Transverse colon (tissue), 4 donors: Measurements from ENCODE around the gene XPO6. TPM values are rescaled to one million over a fixed set of nuclear protein-coding genes. Genes with fewer than 3 reads are reported as not detected.

ENCODE experiments used
- DNase-seq: peaks from one replicate; pipeline ENCODE4 v3.0.0-alpha.2; 2019
- H3K27ac ChIP-seq, 4 donors: fragments of 200-600 bp; sonication (generic); 2 replicates each; pipeline ENCODE4 v1.5.1; 2016 to 2018; ENCODE audit warnings: inconsistent platforms in 4 of 4
- H3K27me3 ChIP-seq: fragments of 200-600 bp; sonication (generic); 2 replicates; pipeline ENCODE4 v1.5.1; 2017; ENCODE audit warnings: inconsistent platforms
- H3K36me3 ChIP-seq, 4 donors: fragments of 200-600 bp; sonication (generic); 2 replicates each; pipeline ENCODE4 v1.5.1; 2017 to 2019; ENCODE audit warnings: inconsistent platforms in 4 of 4
- H3K4me1 ChIP-seq, 4 donors: fragments of 200-600 bp; sonication (generic); 2 replicates each; pipeline ENCODE4 v1.5.1; 2017 to 2020; ENCODE audit warnings: inconsistent platforms in 4 of 4
- H3K4me3 ChIP-seq, 4 donors: fragments of 200-600 bp; sonication (generic); 1 replicate in 1 of 4; 2 replicates in 3 of 4; pipeline versions ENCODE4 v1.5.1 to v1.6.1; 2017 to 2019; ENCODE audit warnings: inconsistent platforms in 4 of 4
- H3K9me3 ChIP-seq, 2 donors: fragments of 200-600 bp; sonication (generic); 2 replicates each; pipeline ENCODE4 v1.5.1; 2017 to 2019; ENCODE audit warnings: inconsistent platforms in 2 of 2
- EP300 ChIP-seq: sonication (generic); formaldehyde crosslinking; IDR thresholded peaks from one replicate; pipeline ENCODE4 v1.6.1; 2017; ENCODE audit warnings: antibody characterized with exemption, low read depth
- POLR2A ChIP-seq: fragments of 450-650 bp; IDR thresholded peaks from one replicate; pipeline ENCODE4 v1.6.1; 2016; ENCODE audit warnings: antibody characterized with exemption, mild to moderate bottlenecking, moderate library complexity
- POLR2AphosphoS5 ChIP-seq, 3 donors: sonication (generic); formaldehyde crosslinking; IDR thresholded peaks; one replicate each; pipeline ENCODE4 v1.6.1; 2016; ENCODE audit warnings: antibody characterized with exemption in 3 of 3
- WGBS, 2 donors: methylation state at CpG; one replicate each; pipeline ENCODE4 v1.1.5; 2018; ENCODE audit warnings: low coverage in 1 of 2; 5-methylcytosine and 5-hydroxymethylcytosine counted together
- in situ Hi-C, 4 donors: fragments of 200-750 bp; cut with MboI; loops; one replicate each; pipeline versions ENCODE4 v1.15.0 to v1.15.1; 2017; ENCODE audit warnings: low sequenced_read_pairs in 3 of 4, low pct_ligation_motif_present in 1 of 4, low pct_unique_long_range_greater_than_20kb in 1 of 4
- intact Hi-C: fragments of 100-400 bp; cut with DNase I; formaldehyde crosslinking; loops from one replicate; pipeline ENCODE4 v1.15.1; 2023; ENCODE audit warnings: low total_unique reads
- total RNA-seq, 4 donors: library from RNA; depleted of rRNA; stranded (reverse); fragments of >200 nt; gene quantifications; one replicate each; pipeline ENCODE4 v1.1.0, GENCODE V29; 2016
- TF ChIP-seq, protein P1 (sequence below), 5 experiments: fragments of 200-600 bp in 3 of 5; fragments of 450-650 bp in 2 of 5; sonication (generic) in 3 of 5; IDR thresholded peaks; 1 replicate in 2 of 5; 2 replicates in 3 of 5; pipeline ENCODE4 v1.5.1; 2016 to 2017; ENCODE audit warnings: antibody characterized with exemption in 5 of 5, inconsistent platforms in 3 of 5, mild to moderate bottlenecking in 2 of 5, moderate library complexity in 1 of 5

Gene XPO6
- total RNA-seq, 4 donors from 2014 or later: 140 to 254 (median 204) TPM

DNA sequence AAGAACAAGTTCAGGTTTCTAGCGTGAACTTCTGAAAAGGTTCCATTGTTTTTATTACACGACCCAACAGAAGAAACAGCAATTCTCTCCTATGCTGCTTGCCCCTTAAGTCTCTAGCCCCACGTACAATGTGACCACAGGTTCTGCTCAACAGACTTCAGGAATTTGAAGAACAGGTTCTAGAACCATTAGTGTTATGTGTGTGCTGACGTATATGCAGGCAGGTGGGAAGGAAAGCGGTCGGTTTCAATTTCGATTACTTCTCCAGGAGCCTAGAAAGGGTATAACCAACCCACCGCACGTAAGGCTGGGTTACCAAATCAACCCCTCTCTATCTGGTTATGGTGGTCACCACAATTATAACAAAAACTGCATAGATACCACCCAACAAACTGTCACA, 39.4 kb downstream of the XPO6 start:
- H3K36me3 ChIP-seq: peaks cover 0 to 26% (median 7%) of the 10 kb centered on the region in 4 donors
- WGBS, 2 donors: 85 to 100% methylated on average over 4 to 9 of the region's 9 CpGs

DNA sequence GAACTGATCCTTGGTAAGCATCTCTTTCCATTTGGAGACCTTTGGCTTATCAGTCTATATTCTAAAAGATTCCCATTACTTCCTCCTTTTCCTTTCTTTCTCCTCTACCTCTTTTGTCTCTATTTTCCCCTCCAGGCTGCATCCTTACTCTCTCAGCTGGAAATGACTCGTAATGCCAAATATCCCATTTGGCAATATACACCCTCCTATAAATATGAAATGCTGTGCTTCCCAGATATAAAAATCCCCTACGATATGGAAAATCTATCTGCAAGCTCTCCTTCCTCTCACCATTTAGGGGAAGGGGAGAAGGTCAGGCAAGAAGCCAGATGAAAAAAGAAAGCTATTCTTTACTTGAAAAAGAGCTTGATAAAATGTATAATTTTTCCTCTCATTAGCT, 39.9 kb downstream of the XPO6 start:
- intact Hi-C loops: no loop called here
- Histone ChIP-seq H3K4me1 (peaks cover 0 to 10% (median 0%) of the 10 kb centered on the region in 4 donors), H3K36me3 (peaks cover 0 to 24% (median 8%) of the 10 kb centered on the region in 4 donors), H3K27ac (no peak overlapping the region), H3K4me3 (no peak overlapping the region), H3K27me3 (no peaks in the 10 kb centered on the region), H3K9me3 (no peaks in the 10 kb centered on the region)
- WGBS, 2 donors: 84 to 93% methylated on average over 2 of the region's 2 CpGs
- in situ Hi-C loops: no loop called here
- TF ChIP-seq, protein P1, sequence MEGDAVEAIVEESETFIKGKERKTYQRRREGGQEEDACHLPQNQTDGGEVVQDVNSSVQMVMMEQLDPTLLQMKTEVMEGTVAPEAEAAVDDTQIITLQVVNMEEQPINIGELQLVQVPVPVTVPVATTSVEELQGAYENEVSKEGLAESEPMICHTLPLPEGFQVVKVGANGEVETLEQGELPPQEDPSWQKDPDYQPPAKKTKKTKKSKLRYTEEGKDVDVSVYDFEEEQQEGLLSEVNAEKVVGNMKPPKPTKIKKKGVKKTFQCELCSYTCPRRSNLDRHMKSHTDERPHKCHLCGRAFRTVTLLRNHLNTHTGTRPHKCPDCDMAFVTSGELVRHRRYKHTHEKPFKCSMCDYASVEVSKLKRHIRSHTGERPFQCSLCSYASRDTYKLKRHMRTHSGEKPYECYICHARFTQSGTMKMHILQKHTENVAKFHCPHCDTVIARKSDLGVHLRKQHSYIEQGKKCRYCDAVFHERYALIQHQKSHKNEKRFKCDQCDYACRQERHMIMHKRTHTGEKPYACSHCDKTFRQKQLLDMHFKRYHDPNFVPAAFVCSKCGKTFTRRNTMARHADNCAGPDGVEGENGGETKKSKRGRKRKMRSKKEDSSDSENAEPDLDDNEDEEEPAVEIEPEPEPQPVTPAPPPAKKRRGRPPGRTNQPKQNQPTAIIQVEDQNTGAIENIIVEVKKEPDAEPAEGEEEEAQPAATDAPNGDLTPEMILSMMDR (IDR thresholded peaks at IDR 0.05): no peak
- no peak for TF ChIP-seq POLR2A
- TF ChIP-seq EP300: no peak
- TF ChIP-seq POLR2AphosphoS5 (IDR thresholded peaks at IDR 0.05): no peak
- DNase-seq: no peak

More for the DNA sequence above, 39.4 kb downstream of the XPO6 start:
- intact Hi-C loops (no loop called here), in situ Hi-C loops (no loop called here)
- H3K4me3 ChIP-seq: no peak overlapping the region
- H3K27me3 ChIP-seq: no peaks in the 10 kb centered on the region
- peaks cover 0 to 10% (median 0%) of the 10 kb centered on the region in 4 donors for H3K4me1 ChIP-seq
- no peak overlapping the region for H3K27ac ChIP-seq
- DNase-seq: no peak
- no peaks in the 10 kb centered on the region for H3K9me3 ChIP-seq
- TF ChIP-seq POLR2A (no peak), EP300 (no peak), POLR2AphosphoS5 (IDR thresholded peaks at IDR 0.05) (no peak)
- TF ChIP-seq, protein P1 (IDR thresholded peaks at IDR 0.05): no peak

DNA sequence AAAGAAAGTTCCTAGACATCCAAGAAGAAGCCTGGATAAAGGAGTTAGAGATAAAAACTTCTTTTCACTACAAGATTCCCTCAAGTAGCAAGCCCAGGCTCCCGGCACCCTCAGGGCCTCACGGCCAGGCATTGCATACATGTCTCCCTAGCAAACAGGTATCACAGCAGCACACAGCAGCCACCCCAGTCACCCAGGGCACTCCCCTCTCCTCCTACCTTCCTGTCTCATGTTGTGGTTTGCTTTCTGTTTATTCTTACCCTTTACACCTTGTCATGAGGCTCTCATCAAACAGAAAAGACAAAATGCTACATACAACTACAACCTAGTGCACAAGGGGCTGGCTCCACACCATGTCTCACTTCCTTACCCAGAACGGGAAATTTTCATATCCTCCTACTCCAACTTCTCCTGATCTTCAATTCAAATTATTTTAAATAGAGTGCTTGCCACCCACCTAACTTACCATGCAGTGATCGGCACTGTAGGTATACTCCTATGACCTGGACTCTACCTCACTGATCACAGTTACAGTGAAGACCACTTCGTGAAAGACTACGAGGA, 42.7 kb downstream of the XPO6 start:
- Histone ChIP-seq H3K27me3 (no peaks in the 10 kb centered on the region), H3K4me1 (peaks cover 0 to 5% (median 0%) of the 10 kb centered on the region in 4 donors), H3K4me3 (no peak overlapping the region), H3K27ac (no peak overlapping the region), H3K36me3 (peaks cover 0 to 36% (median 17%) of the 10 kb centered on the region in 4 donors), H3K9me3 (no peaks in the 10 kb centered on the region)
- 74 to 88% methylated on average over 3 to 6 of the region's 6 CpGs for WGBS, 2 donors
- intact Hi-C loops (no loop called here), in situ Hi-C loops (no loop called here)
- no peak for TF ChIP-seq POLR2A
- TF ChIP-seq, protein P1 (IDR thresholded peaks at IDR 0.05): no peak
- TF ChIP-seq POLR2AphosphoS5 (IDR thresholded peaks at IDR 0.05): no peak
- no peak for TF ChIP-seq EP300
- no peak for DNase-seq

DNA sequence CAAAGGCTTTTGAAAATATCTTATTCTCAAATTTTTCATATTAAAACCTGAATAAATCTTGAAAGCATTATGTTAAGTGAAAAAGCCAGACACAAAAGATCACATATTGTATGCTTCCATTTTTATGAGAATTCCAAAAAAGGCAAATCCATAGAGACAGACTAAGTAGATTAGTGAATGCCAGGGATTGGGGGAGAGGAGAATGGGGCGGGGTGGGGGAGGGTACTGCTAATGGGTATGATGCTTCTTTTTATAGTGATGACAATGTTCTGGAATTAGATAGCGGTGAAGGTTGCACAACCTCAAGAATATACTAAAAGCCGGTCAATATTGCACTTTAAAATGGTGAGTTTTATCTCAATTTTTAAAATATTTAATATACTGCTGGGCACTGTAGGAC, 44.0 kb downstream of the XPO6 start:
- H3K36me3 ChIP-seq: peaks cover 0 to 36% (median 14%) of the 10 kb centered on the region in 4 donors
- H3K4me1 ChIP-seq: peaks cover 0 to 14% (median 0%) of the 10 kb centered on the region in 4 donors
- in situ Hi-C loops: no loop called here
- WGBS, 2 donors: 95 to 100% methylated on average over 3 of the region's 3 CpGs
- H3K4me3 ChIP-seq: no peak overlapping the region
- no peaks in the 10 kb centered on the region for H3K27me3 ChIP-seq
- DNase-seq: no peak
- no peak overlapping the region for H3K27ac ChIP-seq
- intact Hi-C loops: no loop called here
- TF ChIP-seq EP300 (no peak), POLR2AphosphoS5 (IDR thresholded peaks at IDR 0.05) (no peak), POLR2A (no peak)
- TF ChIP-seq, protein P1 (IDR thresholded peaks at IDR 0.05): no peak
- no peaks in the 10 kb centered on the region for H3K9me3 ChIP-seq
